PC-3 (cell line): Measurements from ENCODE around the gene C1QTNF5.

Experiments
- CTCF ChIP-seq: fragments of 300-600 bp; sonication (generic); conservative IDR thresholded peaks from 2 replicates; pipeline ENCODE4 v1.5.1; 2017; ENCODE audit warnings: antibody characterized with exemption, low read depth, mild to moderate bottlenecking, low read length
- EZH2 ChIP-seq: fragments of 300-600 bp; sonication (generic); IDR thresholded peaks from one replicate; pipeline ENCODE4 v1.6.1; 2017; ENCODE audit warnings: antibody characterized with exemption, mild to moderate bottlenecking, low read length; ENCODE audit not compliant: unreplicated experiment
- EZH2phosphoT487 ChIP-seq: fragments of 300-600 bp; sonication (generic); IDR thresholded peaks from 2 replicates; pipeline ENCODE4 v1.6.1; 2018; ENCODE audit warnings: mild to moderate bottlenecking, antibody characterized with exemption, low read length, borderline replicate concordance

DNA sequence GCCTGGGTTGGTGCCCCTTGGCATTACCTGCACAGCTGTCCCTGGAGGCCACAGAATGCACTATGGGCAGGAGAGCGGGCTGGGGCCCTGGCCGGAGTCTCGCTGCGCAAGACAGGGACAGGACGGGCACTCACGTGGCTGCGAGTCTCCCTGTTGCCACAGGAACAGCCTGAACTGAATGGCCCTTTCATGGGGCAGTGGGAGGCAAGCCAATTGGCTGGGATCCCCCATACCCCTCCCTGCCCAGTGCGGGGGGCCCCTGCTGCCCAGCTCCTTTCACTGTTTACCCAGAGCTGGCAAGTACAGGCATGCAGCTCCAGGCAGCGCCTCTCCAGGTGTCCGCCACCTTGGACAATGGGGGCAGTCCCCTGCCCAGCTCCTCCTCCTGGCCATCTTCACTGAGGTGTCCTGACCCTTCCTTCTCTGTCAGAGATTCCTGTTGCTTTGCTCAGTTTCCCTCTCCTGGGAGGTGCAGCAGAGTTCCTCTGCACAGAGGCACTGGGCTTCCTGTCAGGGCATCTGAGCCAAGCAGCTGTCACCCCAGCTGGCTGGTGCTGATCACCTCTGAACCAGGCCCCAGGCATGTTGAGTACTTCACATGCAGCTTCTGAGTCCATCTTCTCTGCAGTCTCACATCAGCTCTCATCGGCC, 35.6 kb upstream of the C1QTNF5 start:
- no peak for TF ChIP-seq CTCF
- TF ChIP-seq EZH2phosphoT487 = no peak
- no peak for TF ChIP-seq EZH2
